ENCODE results near the gene TMEM132D.

Gene TMEM132D

GRCh38 chr12:129672110-129672509 is 231.7 kb downstream of the TMEM132D start:
- Histone ChIP-seq H3K27me3 (ENCODE audit: low read depth) (no peaks in the 10 kb centered on the region), H3K4me1 (no peaks in the 10 kb centered on the region)
- in situ Hi-C loops (cut with MboI; ENCODE audit: low sequenced_read_pairs): no loop called here

DNA sequence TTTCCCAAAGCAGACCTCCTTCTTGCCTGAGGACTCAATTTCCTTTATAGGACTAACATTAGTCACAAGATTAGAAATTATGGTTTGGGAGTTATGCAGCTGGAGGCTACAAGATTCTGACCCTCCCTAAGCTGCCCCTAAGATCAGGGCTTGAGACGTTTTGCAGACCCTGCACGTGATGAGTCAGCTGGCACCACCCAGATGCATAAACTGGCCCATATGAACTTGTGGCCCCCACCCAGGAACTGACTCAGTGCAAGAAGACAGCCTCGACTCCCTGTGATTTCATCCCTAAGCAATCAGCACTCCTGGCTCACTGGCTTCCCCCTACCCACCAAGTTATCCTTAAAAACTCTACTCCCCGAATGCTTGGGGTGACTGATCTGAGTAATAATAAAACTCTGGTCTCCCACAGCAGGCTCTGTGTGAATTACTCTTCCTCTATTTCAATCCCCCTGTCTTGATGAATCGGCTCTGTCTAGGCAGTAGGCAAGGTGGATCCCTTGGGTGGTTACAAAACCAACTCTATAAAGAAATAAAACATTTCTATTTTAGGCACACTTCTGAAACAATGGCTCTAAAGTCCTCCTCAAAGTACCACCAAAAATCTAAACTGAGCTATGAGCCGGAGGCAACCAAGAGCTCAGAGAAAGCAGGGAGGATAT is 233.4 kb downstream of the TMEM132D start:
- Histone ChIP-seq H3K9me3 (no peaks in the 10 kb centered on the region), H3K27me3 (ENCODE audit: low read depth) (no peaks in the 10 kb centered on the region), H3K4me3 (no peak overlapping the region), H3K36me3 (replicated peaks) (no peaks in the 10 kb centered on the region), H3K4me1 (no peaks in the 10 kb centered on the region)
- DNase-seq (ENCODE audit: low spot score in 2 of 2): no peak
- in situ Hi-C loops (cut with MboI; ENCODE audit: low sequenced_read_pairs): no loop called here

More at GRCh38 chr12:129672110-129672509, 231.7 kb downstream of the TMEM132D start:
- Histone ChIP-seq H3K4me3 (no peak overlapping the region), H3K9me3 (no peaks in the 10 kb centered on the region), H3K36me3 (replicated peaks) (no peaks in the 10 kb centered on the region)
- DNase-seq (ENCODE audit: low spot score in 2 of 2): no peak

DNA sequence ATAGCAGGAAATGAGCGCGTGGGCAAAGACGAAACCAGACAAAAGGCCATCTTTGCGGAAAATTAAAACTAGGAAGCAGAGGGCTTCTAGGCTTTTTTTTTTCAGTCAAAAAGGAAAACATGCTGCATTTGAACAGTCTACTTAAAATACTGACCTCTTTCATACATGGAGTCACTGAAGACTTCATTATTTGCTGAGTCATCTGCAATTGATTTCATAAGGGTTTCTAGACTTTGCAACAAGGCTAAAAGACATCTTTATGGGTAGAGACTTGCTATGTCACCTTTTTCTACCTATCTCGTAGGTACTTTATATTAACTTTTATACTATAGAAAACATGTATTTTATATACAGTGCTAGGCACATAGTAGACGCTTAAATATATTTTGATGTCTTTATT is 238.4 kb downstream of the TMEM132D start:
- in situ Hi-C loops (cut with MboI; ENCODE audit: low sequenced_read_pairs): no loop called here
- Histone ChIP-seq H3K4me1 (no peaks in the 10 kb centered on the region), H3K36me3 (replicated peaks) (no peaks in the 10 kb centered on the region), H3K9me3 (no peaks in the 10 kb centered on the region), H3K4me3 (no peak overlapping the region), H3K27me3 (ENCODE audit: low read depth) (no peaks in the 10 kb centered on the region)
- DNase-seq (ENCODE audit: low spot score in 2 of 2): no peak

DNA sequence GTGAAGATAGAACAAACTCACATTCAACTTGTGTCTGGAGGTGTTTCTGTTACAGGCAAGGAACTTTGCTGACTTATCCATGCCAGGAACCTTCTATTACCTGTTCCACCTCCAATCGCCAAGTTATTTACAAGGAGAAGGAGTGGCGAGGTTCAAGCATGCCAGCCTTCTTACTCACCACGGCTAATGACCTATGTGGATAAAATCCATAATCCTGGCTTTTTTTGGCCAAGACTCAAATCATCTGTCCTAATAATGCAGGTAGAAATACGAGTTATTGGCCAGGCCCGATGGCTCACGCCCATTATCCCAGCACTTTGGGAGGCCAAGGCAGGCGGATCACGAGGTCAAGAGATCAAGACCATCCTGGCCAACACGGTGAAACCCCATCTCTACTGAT is 241.6 kb downstream of the TMEM132D start:
- H3K27me3 ChIP-seq (ENCODE audit: low read depth): no peaks in the 10 kb centered on the region
- DNase-seq (ENCODE audit: low spot score in 2 of 2): no peak
- H3K4me1 ChIP-seq: no peaks in the 10 kb centered on the region
- in situ Hi-C loops (cut with MboI; ENCODE audit: low sequenced_read_pairs): no loop called here
- no peaks in the 10 kb centered on the region for H3K36me3 ChIP-seq (replicated peaks)
- H3K9me3 ChIP-seq: no peaks in the 10 kb centered on the region
- H3K4me3 ChIP-seq: no peak overlapping the region

- in situ Hi-C loops (cut with MboI; ENCODE audit: low sequenced_read_pairs): no loop called here
- Histone ChIP-seq H3K27me3 (ENCODE audit: low read depth) (no peaks in the 10 kb centered on the region), H3K4me1 (no peaks in the 10 kb centered on the region), H3K4me3 (no peak overlapping the region), H3K36me3 (replicated peaks) (no peaks in the 10 kb centered on the region), H3K9me3 (no peaks in the 10 kb centered on the region)
- no peak for DNase-seq (ENCODE audit: low spot score in 2 of 2)
Observed at GRCh38 chr12:129660946-129661345, 242.9 kb downstream of the TMEM132D start.

GRCh38 chr12:129659961-129660622 is 243.7 kb downstream of the TMEM132D start:
- in situ Hi-C loops (cut with MboI; ENCODE audit: low sequenced_read_pairs): no loop called here
- DNase-seq (ENCODE audit: low spot score in 2 of 2): no peak

GRCh38 chr12:129657179-129657578 is 246.6 kb downstream of the TMEM132D start:
- Histone ChIP-seq H3K9me3 (no peaks in the 10 kb centered on the region), H3K36me3 (replicated peaks) (no peaks in the 10 kb centered on the region), H3K4me1 (no peaks in the 10 kb centered on the region), H3K4me3 (no peak overlapping the region), H3K27me3 (ENCODE audit: low read depth) (no peaks in the 10 kb centered on the region)
- in situ Hi-C loops (cut with MboI; ENCODE audit: low sequenced_read_pairs): no loop called here
- no peak for DNase-seq (ENCODE audit: low spot score in 2 of 2)

More at GRCh38 chr12:129659961-129660622, 243.7 kb downstream of the TMEM132D start:
- no peak overlapping the region for H3K4me3 ChIP-seq
- no peaks in the 10 kb centered on the region for H3K27me3 ChIP-seq (ENCODE audit: low read depth)
- no peaks in the 10 kb centered on the region for H3K4me1 ChIP-seq
- no peaks in the 10 kb centered on the region for H3K36me3 ChIP-seq (replicated peaks)
- no peaks in the 10 kb centered on the region for H3K9me3 ChIP-seq

DNA sequence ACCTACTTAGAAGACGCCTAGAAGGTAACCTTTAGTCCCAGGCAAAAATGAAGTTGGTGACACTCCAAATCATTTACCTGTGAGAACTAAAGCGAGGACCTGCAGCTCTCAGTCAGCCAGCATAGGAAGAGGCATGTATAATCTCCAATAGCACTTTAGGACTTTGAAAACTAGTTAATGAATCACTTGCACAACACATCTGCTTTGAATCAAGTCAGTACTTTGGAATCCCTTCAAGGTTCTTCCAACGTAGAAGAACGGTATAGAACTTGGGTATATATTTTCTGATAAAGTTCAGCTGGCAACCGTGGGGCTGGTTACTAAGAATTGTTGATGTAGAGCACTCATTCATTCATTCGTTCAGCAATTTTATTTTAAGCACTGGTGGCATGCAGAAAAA is 251.9 kb downstream of the TMEM132D start:
- Histone ChIP-seq H3K9me3 (no peaks in the 10 kb centered on the region), H3K4me1 (no peaks in the 10 kb centered on the region), H3K4me3 (no peak overlapping the region), H3K27me3 (ENCODE audit: low read depth) (no peaks in the 10 kb centered on the region), H3K36me3 (replicated peaks) (no peaks in the 10 kb centered on the region)
- no peak for DNase-seq (ENCODE audit: low spot score in 2 of 2)
- in situ Hi-C loops (cut with MboI; ENCODE audit: low sequenced_read_pairs): no loop called here

- no peak for DNase-seq (ENCODE audit: low spot score in 2 of 2)
- Histone ChIP-seq H3K9me3 (no peaks in the 10 kb centered on the region), H3K4me3 (no peak overlapping the region), H3K4me1 (no peaks in the 10 kb centered on the region), H3K27me3 (ENCODE audit: low read depth) (no peaks in the 10 kb centered on the region), H3K36me3 (replicated peaks) (no peaks in the 10 kb centered on the region)
- in situ Hi-C loops (cut with MboI; ENCODE audit: low sequenced_read_pairs): no loop called here
Observed at GRCh38 chr12:129641926-129642325, 261.9 kb downstream of the TMEM132D start.

DNA sequence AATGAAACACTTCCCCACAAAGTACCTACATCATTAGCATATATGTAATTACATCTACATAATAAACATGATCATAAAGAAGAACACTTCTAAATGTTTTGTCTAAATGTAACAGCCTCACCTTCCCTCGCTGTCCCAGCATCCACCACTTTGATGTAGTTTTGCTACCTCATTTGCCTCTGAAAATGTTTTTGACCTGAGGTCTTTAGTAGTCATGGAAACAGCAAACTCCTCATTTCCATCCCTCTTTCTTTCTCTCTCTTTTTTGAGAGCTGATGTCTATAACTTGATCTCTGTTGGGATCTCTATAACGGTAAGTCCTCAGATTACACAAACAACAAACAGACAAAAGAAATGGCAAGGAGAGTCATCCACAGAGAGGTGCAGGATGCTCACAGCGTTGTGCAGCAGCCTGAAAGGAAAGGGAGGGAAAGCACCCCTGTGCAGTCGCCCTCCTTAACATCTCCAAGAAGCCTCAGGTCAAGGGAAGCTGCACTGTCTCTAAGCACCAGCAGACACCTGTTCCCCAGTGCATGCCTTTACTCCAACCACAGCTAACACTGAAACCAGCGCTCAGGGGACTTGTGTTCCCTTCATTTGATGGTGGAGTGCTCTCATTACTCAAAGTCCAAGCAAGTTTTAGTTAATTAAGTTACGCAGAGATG is 268.7 kb downstream of the TMEM132D start:
- Histone ChIP-seq H3K4me1 (no peaks in the 10 kb centered on the region), H3K36me3 (replicated peaks) (no peaks in the 10 kb centered on the region), H3K27me3 (ENCODE audit: low read depth) (no peaks in the 10 kb centered on the region), H3K9me3 (no peaks in the 10 kb centered on the region), H3K4me3 (no peak overlapping the region)
- in situ Hi-C loops (cut with MboI; ENCODE audit: low sequenced_read_pairs): no loop called here
- DNase-seq (ENCODE audit: low spot score in 2 of 2): no peak

DNA sequence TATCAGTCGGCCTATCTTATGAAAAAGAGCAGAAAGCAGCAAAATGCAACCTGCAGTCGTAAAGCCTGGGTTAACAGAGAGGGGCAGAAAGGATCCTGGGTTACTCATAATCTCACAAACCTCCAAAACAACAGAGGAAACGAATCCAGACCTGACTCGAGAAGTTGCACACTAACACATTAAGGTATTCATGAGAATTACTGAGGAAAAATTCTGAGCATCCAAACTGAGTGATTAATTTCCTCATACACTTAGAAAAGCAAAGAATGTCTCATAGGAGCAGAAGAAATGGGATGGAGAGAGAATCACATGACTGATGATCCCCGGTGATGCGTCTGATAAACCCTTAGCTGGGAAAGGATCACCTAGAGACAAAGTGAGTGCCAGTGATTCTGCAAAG is 272.5 kb downstream of the TMEM132D start:
- H3K9me3 ChIP-seq: no peaks in the 10 kb centered on the region
- in situ Hi-C loops (cut with MboI; ENCODE audit: low sequenced_read_pairs): no loop called here
- no peak overlapping the region for H3K4me3 ChIP-seq
- no peaks in the 10 kb centered on the region for H3K27me3 ChIP-seq (ENCODE audit: low read depth)
- H3K4me1 ChIP-seq: no peaks in the 10 kb centered on the region
- no peaks in the 10 kb centered on the region for H3K36me3 ChIP-seq (replicated peaks)
- DNase-seq (ENCODE audit: low spot score in 2 of 2): no peak

GRCh38 chr12:129629901-129630300 is 273.9 kb downstream of the TMEM132D start:
- Histone ChIP-seq H3K4me1 (no peaks in the 10 kb centered on the region), H3K9me3 (no peaks in the 10 kb centered on the region), H3K4me3 (no peak overlapping the region), H3K36me3 (replicated peaks) (no peaks in the 10 kb centered on the region), H3K27me3 (ENCODE audit: low read depth) (no peaks in the 10 kb centered on the region)
- in situ Hi-C loops (cut with MboI; ENCODE audit: low sequenced_read_pairs): no loop called here
- no peak for DNase-seq (ENCODE audit: low spot score in 2 of 2)

DNA sequence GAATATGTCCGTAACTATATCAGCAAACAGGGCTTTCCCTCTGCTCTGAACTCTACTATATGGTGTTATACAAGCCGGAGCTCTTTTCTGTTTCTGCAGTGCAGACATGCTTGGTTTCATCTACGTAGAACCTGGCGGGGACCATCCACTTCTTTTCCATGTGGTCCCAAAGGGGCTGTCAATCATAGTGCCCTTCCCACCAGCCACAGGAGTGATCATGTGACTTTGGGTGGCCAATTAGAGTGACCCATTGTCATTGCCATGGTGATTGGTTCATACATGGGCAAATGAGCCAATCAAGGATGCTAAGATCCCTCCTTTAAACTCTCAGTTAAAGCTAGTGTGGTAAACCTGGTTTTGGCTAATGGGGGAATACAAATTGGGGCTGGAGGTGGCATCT is 281.3 kb downstream of the TMEM132D start:
- in situ Hi-C loops (cut with MboI; ENCODE audit: low sequenced_read_pairs): no loop called here
- no peak for DNase-seq (ENCODE audit: low spot score in 2 of 2)
- Histone ChIP-seq H3K4me3 (no peak overlapping the region), H3K9me3 (no peaks in the 10 kb centered on the region), H3K27me3 (ENCODE audit: low read depth) (no peaks in the 10 kb centered on the region), H3K4me1 (no peaks in the 10 kb centered on the region), H3K36me3 (replicated peaks) (no peaks in the 10 kb centered on the region)

- Histone ChIP-seq H3K27me3 (ENCODE audit: low read depth) (no peaks in the 10 kb centered on the region), H3K4me3 (no peak overlapping the region), H3K4me1 (no peaks in the 10 kb centered on the region), H3K36me3 (replicated peaks) (no peaks in the 10 kb centered on the region), H3K9me3 (no peaks in the 10 kb centered on the region)
- DNase-seq (ENCODE audit: low spot score in 2 of 2): no peak
- in situ Hi-C loops (cut with MboI; ENCODE audit: low sequenced_read_pairs): no loop called here
Observed at GRCh38 chr12:129619271-129619670, 284.6 kb downstream of the TMEM132D start.

Measured in HAP-1 (cell line).